NCI-H2081 treated with DMSO at 0.1 percent for 48 hours (cell line): ENCODE measurements around the gene TXNDC12.
"Not testable (repeated sequence)": the region's sequence is repeated elsewhere in the genome, so short reads cannot be mapped to it uniquely, and the experiment has no call there.

ENCODE experiments used
- DNase-seq: peaks from one replicate; lab custom pipeline; 2025; lab: John Stamatoyannopoulos, UW

Gene TXNDC12

GRCh38 chr1:52045666-52046195 is 9.3 kb downstream of the TXNDC12 start:
- DNase-seq, result not testable (repeated sequence)

DNA sequence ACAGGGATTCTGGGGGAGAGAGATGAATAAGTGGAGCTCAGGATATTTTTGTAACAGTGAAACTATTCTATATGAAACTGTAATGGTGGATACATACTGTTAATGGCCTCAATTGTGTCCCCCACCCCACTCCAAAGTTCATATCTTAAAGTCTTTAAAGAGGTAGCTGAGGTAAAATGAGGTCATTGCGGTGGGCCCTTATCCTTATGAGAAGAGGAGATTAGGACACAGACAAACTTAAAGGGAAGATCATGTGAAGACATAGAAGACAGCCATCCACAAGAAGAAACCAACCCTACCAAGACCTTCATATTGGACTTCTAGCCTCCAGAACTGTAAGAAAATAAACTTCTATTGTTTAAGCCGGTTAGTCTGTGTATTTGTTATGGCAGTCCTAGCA is 9.8 kb downstream of the TXNDC12 start:
- no peak for DNase-seq

GRCh38 chr1:52041551-52042185 is 13.3 kb downstream of the TXNDC12 start:
- DNase-seq, result no peak

DNA sequence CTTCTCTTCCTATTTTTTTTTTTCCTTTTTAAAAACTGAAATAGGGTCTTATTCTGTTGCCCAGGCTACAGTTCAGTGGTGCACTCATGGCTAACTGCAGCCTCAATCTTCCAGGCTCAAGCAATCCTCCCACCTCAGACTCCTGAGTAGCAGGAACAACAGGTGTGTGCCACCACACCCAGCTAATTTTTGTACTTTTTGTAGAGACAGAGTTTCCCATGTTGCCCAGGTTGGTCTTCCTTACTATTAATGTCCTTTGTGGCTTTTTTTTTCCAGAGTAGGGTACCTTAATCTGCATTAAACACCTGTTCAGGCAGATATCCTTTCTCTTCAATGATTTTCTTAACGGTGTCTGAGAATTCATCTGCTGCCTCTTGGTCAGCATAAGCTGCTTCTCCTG is 17.1 kb downstream of the TXNDC12 start:
- DNase-seq, result no peak

- no peak for DNase-seq
Observed at GRCh38 chr1:52037402-52037814, 17.6 kb downstream of the TXNDC12 start.

- DNase-seq, result no peak
Observed at GRCh38 chr1:52034050-52034384, 21.0 kb downstream of the TXNDC12 start.

GRCh38 chr1:52033190-52034049 is 21.6 kb downstream of the TXNDC12 start, which contains the start of gene KTI12:
Gene KTI12 (minus strand): TSS chr1:52033810. CDS start chr1:52033761, 49 bp downstream.
- DNase-seq, result peak; percentile 45

DNA sequence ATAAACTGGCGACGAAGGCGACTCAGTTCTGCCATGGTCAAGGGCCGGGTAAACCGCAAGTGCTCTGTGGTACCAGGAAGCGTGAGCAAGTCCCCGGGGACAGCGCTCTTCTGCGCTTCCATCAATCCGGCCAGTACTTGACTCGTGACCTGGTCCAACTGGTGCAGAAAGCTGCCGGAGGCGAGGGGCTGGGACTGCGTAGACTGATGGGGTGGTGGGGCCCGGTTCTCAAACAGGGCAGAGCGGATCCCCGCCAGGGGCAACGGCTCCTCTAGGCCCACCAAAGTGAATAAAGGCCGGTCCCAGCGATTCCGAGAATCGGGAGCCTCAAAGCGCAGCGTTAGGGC is 22.2 kb downstream of the TXNDC12 start:
- DNase-seq, result no peak

DNA sequence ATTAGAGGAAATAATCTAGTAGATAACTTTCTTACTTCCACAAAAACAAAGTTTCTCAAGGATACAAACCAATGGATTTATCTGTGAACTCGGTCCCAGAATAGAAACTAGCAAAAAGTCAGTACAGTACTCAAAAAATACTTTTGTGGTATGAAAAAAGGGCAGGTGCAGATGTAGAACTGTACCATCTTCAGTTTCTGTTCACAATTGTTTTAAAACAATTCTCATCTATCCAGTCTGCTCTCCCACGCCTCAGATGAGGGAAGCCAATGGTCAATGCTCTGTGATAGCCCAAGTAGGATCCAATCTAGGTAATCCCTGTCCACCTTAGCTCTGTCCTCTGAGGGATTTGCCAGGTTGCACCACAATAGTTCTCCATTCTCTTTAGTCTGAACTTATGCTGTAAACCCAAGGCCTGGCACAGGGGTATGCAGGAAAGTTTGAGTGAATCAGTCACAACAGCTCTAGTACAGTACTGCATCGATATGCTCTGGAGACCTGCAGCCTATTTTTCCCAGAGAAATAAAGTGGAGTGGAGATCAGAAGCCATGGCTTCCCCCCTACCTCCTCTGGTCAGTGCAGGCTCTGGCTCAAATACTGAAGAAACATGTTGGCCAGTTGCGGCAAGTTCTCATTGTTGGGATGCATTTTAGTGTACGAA is 22.7 kb downstream of the TXNDC12 start:
- no peak for DNase-seq

GRCh38 chr1:52028839-52029238 is 26.2 kb downstream of the TXNDC12 start:
- DNase-seq, result not testable (repeated sequence)

DNA sequence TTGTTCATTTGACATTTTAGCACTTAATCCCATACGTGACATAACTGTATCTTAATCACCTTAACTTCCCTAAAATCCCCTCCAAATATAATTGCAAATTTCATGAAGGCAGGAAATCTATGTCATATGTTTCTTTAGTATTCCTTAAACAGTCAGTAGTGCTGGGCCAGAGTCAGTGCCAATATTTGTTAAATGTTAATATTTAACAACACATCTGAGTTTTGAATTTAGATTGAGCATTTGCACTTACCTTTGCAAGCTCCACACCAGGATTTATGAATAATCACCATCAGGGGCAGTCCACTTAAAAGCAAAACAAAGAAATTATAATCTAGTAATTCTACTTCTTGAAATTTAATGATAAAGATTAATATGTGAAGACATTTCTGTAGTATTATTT is 26.7 kb downstream of the TXNDC12 start:
- DNase-seq, result no peak

DNA sequence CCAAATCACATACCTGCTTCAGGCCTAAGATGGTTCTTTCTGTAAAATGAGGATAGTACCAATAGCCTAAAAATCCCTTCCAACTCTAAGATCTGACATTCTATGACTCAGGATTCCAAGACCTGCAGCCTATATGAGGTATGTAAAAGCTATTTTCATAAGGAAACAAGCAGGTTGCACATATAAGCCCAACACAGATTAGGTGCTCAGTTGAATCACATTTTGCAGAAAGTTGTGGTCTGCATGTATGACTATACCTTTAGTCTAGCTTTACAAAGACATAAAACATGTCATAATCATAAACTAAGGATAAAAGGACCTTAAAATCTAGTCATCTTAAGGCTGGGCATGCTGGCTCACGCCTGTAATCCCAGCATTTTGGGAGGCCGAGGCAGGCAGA is 28.7 kb downstream of the TXNDC12 start:
- no peak for DNase-seq

DNA sequence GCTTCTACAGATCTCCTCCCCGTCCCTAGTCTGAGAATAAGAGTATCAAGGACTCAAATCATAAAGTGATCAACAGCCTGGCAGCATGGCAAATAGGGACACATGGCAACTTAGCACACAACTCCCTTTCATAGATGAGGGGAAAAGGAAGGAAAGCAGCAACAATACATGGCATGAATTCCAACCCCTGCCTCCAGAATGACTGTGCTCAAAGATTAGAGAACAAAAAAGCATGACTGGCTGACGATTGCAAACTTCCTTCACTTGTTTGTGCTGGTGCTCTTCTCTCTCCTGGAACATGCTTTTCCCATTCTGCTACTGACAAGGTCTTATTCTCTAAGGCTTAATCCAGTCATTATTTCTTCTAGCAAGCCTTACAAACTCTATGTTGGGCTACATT is 32.9 kb downstream of the TXNDC12 start:
- no peak for DNase-seq

- DNase-seq, result no peak
Observed at GRCh38 chr1:52008071-52008809, 46.8 kb downstream of the TXNDC12 start.

DNA sequence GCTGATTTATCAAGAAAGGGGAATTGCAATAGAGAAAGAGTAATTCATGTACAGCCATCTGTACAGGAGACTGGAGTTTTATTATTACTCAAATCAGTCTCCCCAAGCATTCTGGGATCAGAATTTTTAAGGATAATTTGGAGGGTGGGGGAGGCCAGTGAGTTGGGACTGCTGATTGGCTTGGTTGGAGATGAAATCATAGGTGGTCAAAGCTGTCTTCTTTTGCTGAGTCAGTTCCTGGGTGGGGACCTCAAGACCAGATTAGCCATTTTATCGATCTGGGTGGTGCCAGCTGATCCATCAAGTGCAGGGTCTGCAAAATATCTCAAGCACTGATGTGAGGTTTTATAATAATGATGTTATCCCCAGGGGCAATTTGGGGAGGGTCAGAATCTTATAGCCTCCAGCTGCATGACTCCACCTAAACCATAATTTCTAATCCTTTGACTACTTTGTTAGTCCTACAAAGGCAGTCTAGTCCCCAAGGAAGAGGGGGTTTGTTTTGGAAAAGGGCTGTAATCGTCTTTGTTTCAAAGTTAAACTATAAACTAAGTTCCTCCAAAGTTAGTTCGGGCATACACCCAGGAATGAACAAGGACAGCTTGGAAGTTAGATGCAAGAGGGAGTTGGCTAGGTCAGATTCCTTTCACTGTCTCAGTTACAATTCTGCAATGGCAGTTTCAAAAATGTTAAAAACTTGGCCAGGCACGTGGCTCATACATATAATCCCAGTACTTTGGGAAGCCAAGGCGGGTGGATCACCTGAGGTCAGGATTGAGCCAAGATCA is 47.6 kb downstream of the TXNDC12 start:
- DNase-seq, result no peak

DNA sequence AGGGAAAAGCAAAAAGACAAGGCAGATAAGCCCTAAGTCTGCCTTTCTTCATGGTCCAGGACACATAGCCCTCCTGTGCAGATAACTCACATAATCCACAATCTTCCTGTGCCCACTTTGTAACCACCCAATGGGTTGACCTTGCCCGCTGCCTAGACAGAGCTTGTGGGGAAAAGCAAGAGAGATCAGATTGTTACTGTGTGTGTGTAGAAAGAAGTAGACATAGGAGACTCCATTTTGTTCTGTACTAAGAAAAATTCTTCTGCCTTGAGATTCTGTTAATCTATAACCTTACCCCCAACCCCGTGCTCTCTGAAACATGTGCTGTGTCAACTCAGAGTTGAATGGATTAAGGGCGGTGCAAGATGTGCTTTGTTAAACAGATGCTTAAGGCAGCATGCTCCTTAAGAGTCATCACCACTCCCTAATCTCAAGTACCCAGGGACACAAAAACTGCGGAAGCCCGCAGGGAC is 48.9 kb downstream of the TXNDC12 start:
- DNase-seq, result not testable (repeated sequence)

- not testable (repeated sequence) for DNase-seq
Observed at GRCh38 chr1:52005548-52005947, 49.4 kb downstream of the TXNDC12 start.

GRCh38 chr1:52003877-52004276 is 51.1 kb downstream of the TXNDC12 start:
- no peak for DNase-seq

GRCh38 chr1:52002038-52002917 is 52.7 kb downstream of the TXNDC12 start:
- DNase-seq, result peak; percentile 88

DNA sequence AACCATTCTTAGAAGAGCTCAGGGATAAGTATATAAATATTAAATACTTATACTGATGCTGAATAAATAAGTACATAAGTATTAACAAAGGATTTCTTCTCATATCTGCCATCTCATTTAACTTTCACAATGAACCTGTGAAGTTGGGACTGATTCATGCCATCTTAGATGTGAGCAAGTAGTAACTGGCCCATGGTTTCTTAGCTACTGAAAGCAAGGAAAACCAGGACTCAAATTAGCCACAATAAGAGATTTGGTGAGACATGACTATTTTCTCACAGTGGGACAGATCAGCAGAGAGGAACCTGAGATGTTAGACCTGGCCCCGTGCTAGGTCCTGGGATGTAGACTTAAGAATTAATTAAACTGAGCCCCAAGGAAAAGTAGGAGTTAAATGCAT is 56.3 kb downstream of the TXNDC12 start:
- DNase-seq, result no peak
